ENCODE data around the gene BCL11B.

DNA sequence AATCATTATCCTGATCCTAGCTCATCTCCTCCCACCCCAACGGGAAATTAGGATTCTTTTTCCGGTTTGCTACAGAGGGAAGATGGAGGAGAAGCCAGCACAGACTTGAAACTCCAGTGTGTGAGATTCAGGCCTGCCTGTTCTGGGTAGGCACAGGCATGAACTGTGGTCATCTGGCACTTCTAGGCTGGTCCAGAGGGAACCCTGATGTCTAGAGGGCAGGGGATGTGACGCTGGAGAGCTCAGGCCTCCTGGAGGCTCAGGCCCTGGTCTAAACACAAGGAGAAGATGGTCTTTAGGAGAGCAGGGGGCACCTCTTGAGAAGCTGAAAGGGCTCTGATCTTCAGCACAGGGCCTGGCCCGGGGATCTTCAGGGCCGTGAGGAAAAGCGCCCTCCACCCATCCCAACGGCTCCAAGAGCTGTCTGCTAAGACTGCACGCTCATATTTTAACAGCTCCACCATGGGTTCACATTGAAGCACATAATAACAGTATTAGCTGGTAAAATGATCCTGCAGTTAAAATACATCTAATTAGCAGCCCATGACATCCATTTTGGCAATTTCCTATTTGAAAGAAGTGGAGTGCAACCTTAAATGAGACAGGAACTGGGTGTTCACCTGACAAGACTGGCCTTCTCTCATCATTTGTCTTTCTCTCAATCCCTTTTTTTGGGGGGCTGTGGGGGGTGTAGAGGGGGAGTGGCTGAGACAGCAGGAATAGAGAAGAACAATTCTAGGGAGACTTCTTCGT lies 35.4 kb downstream of the BCL11B start:
- TF ChIP-seq ESRRG (CRISPR knock-in tag; IDR thresholded peaks at IDR 0.05) (no peak), ZFP30 (CRISPR knock-in tag; IDR thresholded peaks at IDR 0.05) (no peak), OSR1 (CRISPR knock-in tag; IDR thresholded peaks at IDR 0.05) (no peak), RARB (CRISPR knock-in tag; IDR thresholded peaks at IDR 0.05) (no peak), GLIS3 (CRISPR knock-in tag; IDR thresholded peaks at IDR 0.05) (no peak), ZNF8 (CRISPR knock-in tag; IDR thresholded peaks at IDR 0.05) (no peak)
